HL-60 (cell line): ENCODE data around the gene SELENOV.

Experiments used
- DNase-seq, 2 experiments: peaks; one replicate each; pipeline ENCODE4 v3.0.0-alpha.2; 2010 to 2020; ENCODE audit warnings: low read depth in 1 of 2, low spot score in 1 of 2
- H3K27ac ChIP-seq: fragments of 250-450 bp; sonication (Bioruptor Pico); replicated peaks from 2 replicates; pipeline ENCODE4 v1.5.1; 2020; ENCODE audit warnings: mild to moderate bottlenecking, moderate library complexity
- H3K27me3 ChIP-seq: fragments of 250-450 bp; sonication (Bioruptor Pico); 2 replicates; pipeline ENCODE4 v1.5.1; 2021; ENCODE audit warnings: mild to moderate bottlenecking, moderate library complexity; ENCODE audit not compliant: insufficient read depth, poor library complexity, severe bottlenecking
- H3K4me3 ChIP-seq: replicated peaks from 2 replicates; pipeline ENCODE4 v1.5.1; 2011; ENCODE audit warnings: mild to moderate bottlenecking, control low read depth, low read length; ENCODE audit not compliant: insufficient read depth
- GABPA ChIP-seq: IDR thresholded peaks from 2 replicates; pipeline ENCODE4 v1.6.1; 2012; ENCODE audit warnings: low read depth
- POLR2AphosphoS5 ChIP-seq: IDR thresholded peaks from 2 replicates; pipeline ENCODE4 v1.6.1; 2012; ENCODE audit warnings: low read depth
- SPI1 ChIP-seq: IDR thresholded peaks from 2 replicates; pipeline ENCODE4 v1.6.1; 2012; ENCODE audit warnings: low read depth, mild to moderate bottlenecking, borderline replicate concordance
- long read RNA-seq: library from polyadenylated mRNA; unstranded; transcript quantifications from one replicate; pipeline ENCODE4 v2.0.0, GENCODE V29; 2020
- TF ChIP-seq, protein P1 (sequence below): IDR thresholded peaks from 2 replicates; pipeline ENCODE4 v1.6.1; 2012; ENCODE audit warnings: low read depth; ENCODE audit not compliant: insufficient replicate concordance
- TF ChIP-seq, protein P2 (sequence below): IDR thresholded peaks from one replicate; pipeline ENCODE4 v1.5.1; 2011; ENCODE audit warnings: low read length, control low read depth, inconsistent platforms; ENCODE audit not compliant: insufficient read depth

Gene SELENOV, protein sequence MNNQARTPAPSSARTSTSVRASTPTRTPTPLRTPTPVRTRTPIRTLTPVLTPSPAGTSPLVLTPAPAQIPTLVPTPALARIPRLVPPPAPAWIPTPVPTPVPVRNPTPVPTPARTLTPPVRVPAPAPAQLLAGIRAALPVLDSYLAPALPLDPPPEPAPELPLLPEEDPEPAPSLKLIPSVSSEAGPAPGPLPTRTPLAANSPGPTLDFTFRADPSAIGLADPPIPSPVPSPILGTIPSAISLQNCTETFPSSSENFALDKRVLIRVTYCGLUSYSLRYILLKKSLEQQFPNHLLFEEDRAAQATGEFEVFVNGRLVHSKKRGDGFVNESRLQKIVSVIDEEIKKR
- long read RNA-seq, result 0 reads

DNA sequence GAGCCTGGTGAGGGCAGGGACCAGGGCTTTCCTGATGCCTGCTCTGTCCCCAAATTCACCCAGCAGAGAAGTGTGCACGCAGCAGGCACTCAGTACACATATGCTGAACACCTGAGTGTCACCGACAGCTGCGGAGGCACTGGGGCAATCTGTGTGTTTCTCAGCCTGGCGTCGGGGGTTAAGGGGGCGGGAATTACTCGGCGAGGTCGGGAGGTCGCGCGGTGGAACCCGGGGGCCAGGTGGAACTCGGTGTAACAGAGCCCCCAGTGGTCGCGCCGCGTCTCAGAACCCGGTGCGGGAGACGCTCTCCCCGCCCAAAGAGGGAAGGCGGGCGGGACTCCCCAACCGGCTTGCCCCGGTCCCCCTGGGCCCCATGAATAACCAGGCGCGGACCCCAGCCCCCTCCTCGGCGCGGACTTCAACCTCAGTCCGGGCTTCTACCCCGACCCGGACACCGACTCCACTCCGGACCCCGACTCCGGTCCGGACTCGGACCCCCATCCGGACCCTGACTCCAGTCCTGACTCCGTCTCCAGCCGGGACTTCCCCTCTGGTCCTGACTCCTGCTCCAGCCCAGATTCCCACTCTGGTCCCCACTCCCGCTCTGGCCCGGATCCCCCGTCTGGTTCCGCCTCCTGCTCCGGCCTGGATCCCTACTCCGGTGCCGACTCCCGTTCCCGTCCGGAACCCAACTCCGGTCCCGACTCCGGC lies at the start of gene SELENOV:
Gene SELENOV (plus strand): TSS at position 300 of the 711 bp plus-strand sequence. CDS start 74 bp downstream, at position 374.
- TF ChIP-seq POLR2AphosphoS5, result no peak
- no peak for TF ChIP-seq SPI1
- TF ChIP-seq, protein P1, sequence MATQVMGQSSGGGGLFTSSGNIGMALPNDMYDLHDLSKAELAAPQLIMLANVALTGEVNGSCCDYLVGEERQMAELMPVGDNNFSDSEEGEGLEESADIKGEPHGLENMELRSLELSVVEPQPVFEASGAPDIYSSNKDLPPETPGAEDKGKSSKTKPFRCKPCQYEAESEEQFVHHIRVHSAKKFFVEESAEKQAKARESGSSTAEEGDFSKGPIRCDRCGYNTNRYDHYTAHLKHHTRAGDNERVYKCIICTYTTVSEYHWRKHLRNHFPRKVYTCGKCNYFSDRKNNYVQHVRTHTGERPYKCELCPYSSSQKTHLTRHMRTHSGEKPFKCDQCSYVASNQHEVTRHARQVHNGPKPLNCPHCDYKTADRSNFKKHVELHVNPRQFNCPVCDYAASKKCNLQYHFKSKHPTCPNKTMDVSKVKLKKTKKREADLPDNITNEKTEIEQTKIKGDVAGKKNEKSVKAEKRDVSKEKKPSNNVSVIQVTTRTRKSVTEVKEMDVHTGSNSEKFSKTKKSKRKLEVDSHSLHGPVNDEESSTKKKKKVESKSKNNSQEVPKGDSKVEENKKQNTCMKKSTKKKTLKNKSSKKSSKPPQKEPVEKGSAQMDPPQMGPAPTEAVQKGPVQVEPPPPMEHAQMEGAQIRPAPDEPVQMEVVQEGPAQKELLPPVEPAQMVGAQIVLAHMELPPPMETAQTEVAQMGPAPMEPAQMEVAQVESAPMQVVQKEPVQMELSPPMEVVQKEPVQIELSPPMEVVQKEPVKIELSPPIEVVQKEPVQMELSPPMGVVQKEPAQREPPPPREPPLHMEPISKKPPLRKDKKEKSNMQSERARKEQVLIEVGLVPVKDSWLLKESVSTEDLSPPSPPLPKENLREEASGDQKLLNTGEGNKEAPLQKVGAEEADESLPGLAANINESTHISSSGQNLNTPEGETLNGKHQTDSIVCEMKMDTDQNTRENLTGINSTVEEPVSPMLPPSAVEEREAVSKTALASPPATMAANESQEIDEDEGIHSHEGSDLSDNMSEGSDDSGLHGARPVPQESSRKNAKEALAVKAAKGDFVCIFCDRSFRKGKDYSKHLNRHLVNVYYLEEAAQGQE, result no peak
- TF ChIP-seq, protein P2, sequence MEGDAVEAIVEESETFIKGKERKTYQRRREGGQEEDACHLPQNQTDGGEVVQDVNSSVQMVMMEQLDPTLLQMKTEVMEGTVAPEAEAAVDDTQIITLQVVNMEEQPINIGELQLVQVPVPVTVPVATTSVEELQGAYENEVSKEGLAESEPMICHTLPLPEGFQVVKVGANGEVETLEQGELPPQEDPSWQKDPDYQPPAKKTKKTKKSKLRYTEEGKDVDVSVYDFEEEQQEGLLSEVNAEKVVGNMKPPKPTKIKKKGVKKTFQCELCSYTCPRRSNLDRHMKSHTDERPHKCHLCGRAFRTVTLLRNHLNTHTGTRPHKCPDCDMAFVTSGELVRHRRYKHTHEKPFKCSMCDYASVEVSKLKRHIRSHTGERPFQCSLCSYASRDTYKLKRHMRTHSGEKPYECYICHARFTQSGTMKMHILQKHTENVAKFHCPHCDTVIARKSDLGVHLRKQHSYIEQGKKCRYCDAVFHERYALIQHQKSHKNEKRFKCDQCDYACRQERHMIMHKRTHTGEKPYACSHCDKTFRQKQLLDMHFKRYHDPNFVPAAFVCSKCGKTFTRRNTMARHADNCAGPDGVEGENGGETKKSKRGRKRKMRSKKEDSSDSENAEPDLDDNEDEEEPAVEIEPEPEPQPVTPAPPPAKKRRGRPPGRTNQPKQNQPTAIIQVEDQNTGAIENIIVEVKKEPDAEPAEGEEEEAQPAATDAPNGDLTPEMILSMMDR, result no peak
- no peak for TF ChIP-seq GABPA
- H3K27ac ChIP-seq, result no peak within 1 kb of the TSS
- DNase-seq, result no peak
- no peak within 1 kb of the TSS for H3K4me3 ChIP-seq
- H3K27me3 ChIP-seq, result peaks cover 37% of the 10 kb centered on the region

DNA sequence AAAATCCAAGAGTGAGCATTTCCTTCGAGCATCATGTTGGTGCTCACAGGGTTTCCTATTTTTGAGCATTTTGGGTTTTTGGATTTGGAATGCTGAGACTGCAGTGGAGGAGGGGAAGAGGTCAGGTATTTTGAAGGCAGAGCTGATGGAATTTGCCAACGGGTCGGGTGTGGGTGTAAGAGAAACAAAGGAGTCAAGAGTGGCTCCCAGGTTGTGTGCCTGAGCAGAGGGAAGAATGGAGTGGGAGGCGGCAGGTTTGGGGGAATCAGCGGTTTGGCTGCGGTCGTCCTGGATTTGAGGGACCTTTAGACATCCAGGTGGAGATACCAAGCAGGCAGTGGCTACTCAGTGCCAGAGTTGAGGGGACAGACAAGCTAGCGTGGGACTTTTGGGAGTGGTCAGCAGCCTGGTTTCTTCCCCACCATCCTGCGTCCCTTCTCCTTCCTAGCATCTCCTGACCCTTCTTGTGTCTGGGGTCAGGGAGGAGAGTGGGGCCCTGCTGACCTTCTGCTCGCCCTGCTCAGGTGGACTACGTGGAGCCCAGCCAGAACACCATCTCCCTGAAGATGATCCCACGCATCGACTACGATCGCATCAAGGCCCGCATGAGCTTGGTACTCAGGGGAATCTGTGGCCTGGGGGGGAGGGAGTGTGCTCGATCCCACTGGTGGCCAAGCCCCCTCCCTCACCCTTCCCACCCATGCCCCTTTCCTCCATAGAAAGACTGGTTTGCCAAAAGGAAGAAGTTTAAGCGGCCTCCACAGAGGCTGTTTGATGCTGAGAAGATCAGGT lies 48.8 kb upstream of the SELENOV start:
- TF ChIP-seq POLR2AphosphoS5, result no peak
- no peak for TF ChIP-seq SPI1
- TF ChIP-seq GABPA, result no peak
- TF ChIP-seq, protein P1, result no peak
- TF ChIP-seq, protein P2, result no peak
- Histone ChIP-seq H3K27me3 (no peaks in the 10 kb centered on the region), H3K27ac (no peak overlapping the region), H3K4me3 (no peak overlapping the region)
- no peak for DNase-seq

DNA sequence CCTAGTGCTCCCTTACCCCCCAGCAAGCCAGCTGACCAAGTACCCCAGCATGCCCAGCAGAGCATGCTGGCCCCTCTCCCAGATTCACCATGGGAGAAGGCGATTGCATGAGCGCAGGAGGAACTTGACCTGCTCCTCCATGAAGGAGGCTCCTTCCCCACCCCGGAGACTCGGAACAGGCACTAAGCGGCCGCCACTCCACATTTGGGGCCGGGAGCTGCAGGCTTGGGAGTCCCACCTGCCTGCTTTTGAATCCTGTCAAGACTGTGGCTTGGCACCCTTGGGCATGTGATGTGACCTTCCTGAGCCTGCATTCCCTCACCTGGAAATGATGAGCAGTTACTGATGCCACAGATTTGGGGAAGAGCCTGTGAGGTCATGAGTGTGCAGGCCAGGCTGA lies 47.0 kb upstream of the SELENOV start:
- DNase-seq, result no peak
- Histone ChIP-seq H3K27ac (no peak overlapping the region), H3K4me3 (no peak overlapping the region), H3K27me3 (no peaks in the 10 kb centered on the region)
- TF ChIP-seq, protein P2, result no peak
